22Rv1 (cell line): ENCODE measurements around the gene COL25A1.

Experiments used
- CTCF ChIP-seq: fragments of 450-650 bp; IDR thresholded peaks from 2 replicates; pipeline ENCODE4 v1.5.1; 2017; ENCODE audit warnings: mild to moderate bottlenecking
- ZFX ChIP-seq: fragments of 450-650 bp; IDR thresholded peaks from 2 replicates; pipeline ENCODE4 v1.6.1; 2017; ENCODE audit warnings: antibody characterized with exemption, borderline replicate concordance

- TF ChIP-seq CTCF (no peak), ZFX (no peak)
Observed at GRCh38 chr4:108833046-108833445, 469.4 kb downstream of the COL25A1 start.
